ENCODE data around the gene DLGAP5. TPM values are rescaled to one million over a fixed set of nuclear protein-coding genes. Genes with fewer than 3 reads are reported as not detected.

The DLGAP5 gene
- total and polyA plus RNA-seq, 8 donors, result 1.8 to 57.3 (median 23.0) TPM

- peaks cover 0 to 6% of the 10 kb centered on the region in 2 donors for H3K9me3 ChIP-seq
- peaks cover 52 to 97% of the 10 kb centered on the region in 2 donors for H3K4me1 ChIP-seq
- TF ChIP-seq CTCF (IDR thresholded peaks at IDR 0.05), result no peak
- ATAC-seq, result peak; percentile 85
- no peaks in the 10 kb centered on the region for H3K36me3 ChIP-seq
- H3K4me3 ChIP-seq, result peak overlapping the region in 1 of 2 donors; percentile 23
- intact Hi-C loops (cut with DNase I), result no loop called here
- H3K27me3 ChIP-seq, result no peaks in the 10 kb centered on the region
- peak overlapping the region; percentile 87 to 93 for H3K27ac ChIP-seq
- DNase-seq, result peak in 3 of 4 donors; percentile 82 to 91 (median 88)
These were observed 88.3 kb downstream of the DLGAP5 start for GRCh38 chr14:55103005-55103640.

- intact Hi-C loops (cut with DNase I), result no loop called here
- H3K4me3 ChIP-seq, result peak overlapping the region in 1 of 2 donors; percentile 23
- H3K36me3 ChIP-seq, result no peaks in the 10 kb centered on the region
- DNase-seq (peak; percentile 70 to 88 (median 82)), ATAC-seq (peak; percentile 73)
- H3K27ac ChIP-seq, result peak overlapping the region; percentile 87 to 93
- no peaks in the 10 kb centered on the region for H3K27me3 ChIP-seq
- TF ChIP-seq CTCF (IDR thresholded peaks at IDR 0.05), result no peak
- peaks cover 0 to 6% of the 10 kb centered on the region in 2 donors for H3K9me3 ChIP-seq
- peaks cover 48 to 97% of the 10 kb centered on the region in 2 donors for H3K4me1 ChIP-seq
These were observed 89.2 kb downstream of the DLGAP5 start for GRCh38 chr14:55102141-55102621.

GRCh38 chr14:55101698-55102097, 89.7 kb downstream of the DLGAP5 start:
- peaks cover 44 to 92% of the 10 kb centered on the region in 2 donors for H3K4me1 ChIP-seq
- TF ChIP-seq CTCF (IDR thresholded peaks at IDR 0.05), result no peak

GRCh38 chr14:55099756-55100155, 91.6 kb downstream of the DLGAP5 start:
- Histone ChIP-seq H3K9me3 (peaks cover 0 to 6% of the 10 kb centered on the region in 2 donors), H3K27ac (peak overlapping the region; percentile 69 to 78), H3K4me3 (no peak overlapping the region), H3K4me1 (peaks cover 44 to 75% of the 10 kb centered on the region in 2 donors), H3K27me3 (no peaks in the 10 kb centered on the region), H3K36me3 (no peaks in the 10 kb centered on the region)
- peak in 1 of 4 donors; percentile 60 for DNase-seq
- no peak for ATAC-seq
- intact Hi-C loops (cut with DNase I), result loop anchor here in 1 of 2 donors (10.0 kb wide), 1 partner anchor 45 kb away; no protein-coding TSS in a partner anchor
- no peak for TF ChIP-seq CTCF (IDR thresholded peaks at IDR 0.05)

More at GRCh38 chr14:55101698-55102097, 89.7 kb downstream of the DLGAP5 start:
- Histone ChIP-seq H3K4me3 (no peak overlapping the region), H3K9me3 (peaks cover 0 to 6% of the 10 kb centered on the region in 2 donors), H3K36me3 (no peaks in the 10 kb centered on the region), H3K27me3 (no peaks in the 10 kb centered on the region), H3K27ac (peak overlapping the region; percentile 87 to 93)
- intact Hi-C loops (cut with DNase I), result no loop called here
- ATAC-seq (no peak), DNase-seq (no peak)

- no peaks in the 10 kb centered on the region for H3K36me3 ChIP-seq
- no peak overlapping the region for H3K4me3 ChIP-seq
- ATAC-seq (no peak), DNase-seq (no peak)
- H3K4me1 ChIP-seq, result peaks cover 37 to 63% of the 10 kb centered on the region in 2 donors
- TF ChIP-seq CTCF (IDR thresholded peaks at IDR 0.05), result no peak
- intact Hi-C loops (cut with DNase I), result loop anchor here in 1 of 2 donors (10.0 kb wide), 1 partner anchor 46 kb away; no protein-coding TSS in a partner anchor
- peak overlapping the region; percentile 69 to 78 for H3K27ac ChIP-seq
- no peaks in the 10 kb centered on the region for H3K27me3 ChIP-seq
- no peaks in the 10 kb centered on the region for H3K9me3 ChIP-seq
These were observed 92.9 kb downstream of the DLGAP5 start for GRCh38 chr14:55098561-55098898.
